Measurements from ENCODE around the gene CAPN5.

The CAPN5 gene

DNA sequence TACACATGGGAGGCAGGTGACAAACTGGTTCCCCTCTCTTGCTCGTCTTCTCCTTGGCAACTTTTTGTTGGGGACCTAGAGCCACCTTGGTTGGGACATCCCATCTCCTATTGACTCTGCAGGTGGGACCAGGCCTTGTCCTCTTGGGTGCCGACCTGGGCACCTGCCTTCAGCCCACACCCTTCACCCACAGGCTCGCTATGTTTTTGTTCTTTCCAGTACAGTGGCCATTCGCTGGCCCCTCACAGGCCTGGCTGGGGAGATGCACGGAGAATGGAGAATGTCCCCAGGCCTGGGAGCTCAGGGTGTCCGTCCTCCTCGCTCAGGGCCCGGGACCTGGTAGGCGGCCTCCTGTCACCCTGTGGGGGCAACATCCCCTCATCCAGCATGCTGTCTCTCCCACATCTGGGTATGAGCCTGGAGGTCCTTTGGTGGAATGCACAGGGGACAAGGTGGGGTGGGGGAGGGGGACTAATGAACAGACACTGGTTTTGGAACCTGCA, 21.0 kb downstream of the CAPN5 start:
- H3K4me2 ChIP-seq (ENCODE audit: low read length), result no peak overlapping the region
- H4K20me1 ChIP-seq (ENCODE audit: insufficient read depth, low read length), result no peaks in the 10 kb centered on the region
- H3K4me3 ChIP-seq (ENCODE audit: low read depth, low read length, poor library complexity, severe bottlenecking), result no peak overlapping the region
- H3K27ac ChIP-seq (ENCODE audit: low read depth, low read length, poor library complexity, severe bottlenecking), result no peak overlapping the region
- no peaks in the 10 kb centered on the region for H3K9me3 ChIP-seq (ENCODE audit: low read length)
- no peaks in the 10 kb centered on the region for H3K9me2 ChIP-seq (ENCODE audit: low read depth, low read length)
- peaks cover 9% of the 10 kb centered on the region; the same call in 1 of the 2 replicates for H3K27me3 ChIP-seq (ENCODE audit: insufficient read depth, low read length)
- H3K9ac ChIP-seq (ENCODE audit: low read length), result no peak overlapping the region
- H3K4me1 ChIP-seq (ENCODE audit: insufficient read depth, low read length, severe bottlenecking), result peaks cover 3% of the 10 kb centered on the region
- H3K36me3 ChIP-seq (ENCODE audit: insufficient read depth, low read length), result no peaks in the 10 kb centered on the region
- no peaks in the 10 kb centered on the region for H3K79me2 ChIP-seq (ENCODE audit: insufficient read depth, low read length)
- no peak overlapping the region for H2AFZ ChIP-seq (ENCODE audit: low read length)
- no peak for TF ChIP-seq EZH2 (IDR thresholded peaks at IDR 0.05; ENCODE audit: borderline replicate concordance, low read length)
- TF ChIP-seq, protein P1, sequence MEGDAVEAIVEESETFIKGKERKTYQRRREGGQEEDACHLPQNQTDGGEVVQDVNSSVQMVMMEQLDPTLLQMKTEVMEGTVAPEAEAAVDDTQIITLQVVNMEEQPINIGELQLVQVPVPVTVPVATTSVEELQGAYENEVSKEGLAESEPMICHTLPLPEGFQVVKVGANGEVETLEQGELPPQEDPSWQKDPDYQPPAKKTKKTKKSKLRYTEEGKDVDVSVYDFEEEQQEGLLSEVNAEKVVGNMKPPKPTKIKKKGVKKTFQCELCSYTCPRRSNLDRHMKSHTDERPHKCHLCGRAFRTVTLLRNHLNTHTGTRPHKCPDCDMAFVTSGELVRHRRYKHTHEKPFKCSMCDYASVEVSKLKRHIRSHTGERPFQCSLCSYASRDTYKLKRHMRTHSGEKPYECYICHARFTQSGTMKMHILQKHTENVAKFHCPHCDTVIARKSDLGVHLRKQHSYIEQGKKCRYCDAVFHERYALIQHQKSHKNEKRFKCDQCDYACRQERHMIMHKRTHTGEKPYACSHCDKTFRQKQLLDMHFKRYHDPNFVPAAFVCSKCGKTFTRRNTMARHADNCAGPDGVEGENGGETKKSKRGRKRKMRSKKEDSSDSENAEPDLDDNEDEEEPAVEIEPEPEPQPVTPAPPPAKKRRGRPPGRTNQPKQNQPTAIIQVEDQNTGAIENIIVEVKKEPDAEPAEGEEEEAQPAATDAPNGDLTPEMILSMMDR (IDR thresholded peaks at IDR 0.05; ENCODE audit: low read length), result no peak
- no peaks in the 10 kb centered on the region for H3F3A ChIP-seq (ENCODE audit: insufficient read depth, low read length)

DNA sequence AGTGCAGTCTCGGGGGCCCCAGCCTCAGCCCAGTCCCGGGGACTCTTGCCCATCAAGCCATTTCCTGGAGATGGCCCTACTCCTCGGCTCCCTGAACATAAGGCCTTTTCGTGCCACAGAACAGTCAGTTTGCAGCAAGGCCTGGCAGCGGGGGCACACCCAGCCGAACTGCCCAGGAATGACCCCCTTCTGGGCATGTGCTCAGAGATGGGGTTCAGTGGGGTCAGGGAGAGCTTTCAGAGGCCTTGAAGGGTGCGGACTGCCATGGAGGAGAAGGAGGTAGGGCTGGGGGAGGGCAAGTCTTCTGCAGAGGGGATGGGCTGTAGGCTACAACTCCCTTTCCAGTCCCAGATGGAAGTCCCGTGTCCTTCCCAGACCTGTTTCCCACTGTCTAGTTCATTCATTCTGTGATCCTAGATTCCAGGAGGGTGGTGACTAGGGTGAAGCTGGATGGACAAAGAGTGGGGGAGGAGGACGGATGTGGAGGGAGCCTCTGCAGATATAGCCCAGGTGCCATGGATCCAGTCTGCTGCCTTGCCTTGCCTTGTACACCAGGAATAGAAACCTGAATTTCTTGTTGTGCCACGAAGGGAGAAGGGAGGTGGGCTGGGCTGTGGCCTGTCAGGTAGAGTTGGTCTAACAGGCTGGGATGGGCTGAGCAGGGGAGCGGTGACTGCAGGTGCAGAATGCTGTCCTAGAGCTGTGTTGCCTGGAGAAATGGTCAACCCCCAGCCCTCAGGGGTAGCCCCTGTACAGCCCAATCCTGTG, 21.6 kb downstream of the CAPN5 start:
- Histone ChIP-seq H3K4me2 (ENCODE audit: low read length) (no peak overlapping the region), H3K27ac (ENCODE audit: low read depth, low read length, poor library complexity, severe bottlenecking) (no peak overlapping the region), H3K9me3 (ENCODE audit: low read length) (no peaks in the 10 kb centered on the region), H3K9me2 (ENCODE audit: low read depth, low read length) (no peaks in the 10 kb centered on the region), H3K36me3 (ENCODE audit: insufficient read depth, low read length) (no peaks in the 10 kb centered on the region), H3K9ac (ENCODE audit: low read length) (no peak overlapping the region), H4K20me1 (ENCODE audit: insufficient read depth, low read length) (no peaks in the 10 kb centered on the region), H3K79me2 (ENCODE audit: insufficient read depth, low read length) (no peaks in the 10 kb centered on the region), H3K4me1 (ENCODE audit: insufficient read depth, low read length, severe bottlenecking) (no peaks in the 10 kb centered on the region), H2AFZ (ENCODE audit: low read length) (no peak overlapping the region), H3K4me3 (ENCODE audit: low read depth, low read length, poor library complexity, severe bottlenecking) (no peak overlapping the region), H3K27me3 (ENCODE audit: insufficient read depth, low read length) (peaks cover 9% of the 10 kb centered on the region; the same call in 1 of the 2 replicates), H3F3A (ENCODE audit: insufficient read depth, low read length) (no peaks in the 10 kb centered on the region)
- TF ChIP-seq, protein P1 (IDR thresholded peaks at IDR 0.05; ENCODE audit: low read length), result no peak
- TF ChIP-seq EZH2 (IDR thresholded peaks at IDR 0.05; ENCODE audit: borderline replicate concordance, low read length), result no peak

DNA sequence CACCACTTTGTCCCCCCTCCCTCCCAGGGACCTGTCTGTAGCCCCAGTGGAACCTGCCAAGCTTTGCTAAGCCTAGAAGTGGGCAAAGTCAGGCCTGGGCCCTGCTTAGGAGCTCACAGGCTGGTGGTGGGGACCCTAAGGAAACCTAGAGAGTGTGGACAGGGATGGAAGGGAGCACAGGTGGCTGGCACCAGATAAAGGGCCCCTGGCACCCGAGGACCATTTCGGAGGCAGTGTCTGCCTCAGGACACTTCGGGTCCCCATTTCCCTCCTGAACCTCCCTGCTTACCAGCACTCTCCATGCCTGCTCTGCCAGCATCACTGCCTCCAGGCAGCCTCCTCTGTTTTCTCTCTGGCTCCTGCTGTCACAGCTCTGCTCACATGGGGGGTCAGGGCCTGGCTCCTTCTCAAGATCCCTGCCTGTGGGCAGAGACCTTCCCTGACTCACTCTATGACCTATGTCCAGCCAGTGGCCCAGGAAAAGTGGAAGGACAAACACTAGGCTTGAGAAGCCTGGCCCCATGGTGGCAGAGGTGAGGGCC, 22.3 kb downstream of the CAPN5 start:
- H3K4me2 ChIP-seq (ENCODE audit: low read length), result no peak overlapping the region
- no peak overlapping the region for H2AFZ ChIP-seq (ENCODE audit: low read length)
- H4K20me1 ChIP-seq (ENCODE audit: insufficient read depth, low read length), result no peaks in the 10 kb centered on the region
- peaks cover 9% of the 10 kb centered on the region; the same call in 1 of the 2 replicates for H3K27me3 ChIP-seq (ENCODE audit: insufficient read depth, low read length)
- H3F3A ChIP-seq (ENCODE audit: insufficient read depth, low read length), result no peaks in the 10 kb centered on the region
- H3K9me3 ChIP-seq (ENCODE audit: low read length), result no peaks in the 10 kb centered on the region
- H3K79me2 ChIP-seq (ENCODE audit: insufficient read depth, low read length), result no peaks in the 10 kb centered on the region
- no peak overlapping the region for H3K27ac ChIP-seq (ENCODE audit: low read depth, low read length, poor library complexity, severe bottlenecking)
- no peak for TF ChIP-seq EZH2 (IDR thresholded peaks at IDR 0.05; ENCODE audit: borderline replicate concordance, low read length)
- TF ChIP-seq, protein P1 (IDR thresholded peaks at IDR 0.05; ENCODE audit: low read length), result no peak
- no peaks in the 10 kb centered on the region for H3K4me1 ChIP-seq (ENCODE audit: insufficient read depth, low read length, severe bottlenecking)
- no peaks in the 10 kb centered on the region for H3K36me3 ChIP-seq (ENCODE audit: insufficient read depth, low read length)
- no peaks in the 10 kb centered on the region for H3K9me2 ChIP-seq (ENCODE audit: low read depth, low read length)
- H3K4me3 ChIP-seq (ENCODE audit: low read depth, low read length, poor library complexity, severe bottlenecking), result no peak overlapping the region
- H3K9ac ChIP-seq (ENCODE audit: low read length), result no peak overlapping the region
